ENCODE measurements around the gene PDGFD.

Gene PDGFD

DNA sequence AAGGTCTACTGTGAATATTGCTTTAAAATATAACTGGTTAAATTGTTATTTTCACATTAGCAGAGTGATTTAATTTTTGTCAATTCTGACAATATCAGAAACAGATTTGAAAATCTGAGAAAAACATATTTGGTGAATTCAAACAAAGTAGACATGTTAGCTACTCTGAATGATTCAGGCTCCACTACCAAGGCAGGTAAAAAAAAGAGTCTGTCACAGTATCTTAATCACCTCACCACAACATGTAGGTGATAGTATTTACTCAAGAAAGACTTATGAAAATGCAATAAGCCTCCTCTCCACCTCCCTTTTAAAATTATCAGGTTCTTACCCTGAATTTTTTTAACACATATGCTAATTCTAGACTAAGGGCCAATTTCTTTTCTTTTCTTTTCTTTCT lies 85.0 kb downstream of the PDGFD start:
- TF ChIP-seq, protein P1, sequence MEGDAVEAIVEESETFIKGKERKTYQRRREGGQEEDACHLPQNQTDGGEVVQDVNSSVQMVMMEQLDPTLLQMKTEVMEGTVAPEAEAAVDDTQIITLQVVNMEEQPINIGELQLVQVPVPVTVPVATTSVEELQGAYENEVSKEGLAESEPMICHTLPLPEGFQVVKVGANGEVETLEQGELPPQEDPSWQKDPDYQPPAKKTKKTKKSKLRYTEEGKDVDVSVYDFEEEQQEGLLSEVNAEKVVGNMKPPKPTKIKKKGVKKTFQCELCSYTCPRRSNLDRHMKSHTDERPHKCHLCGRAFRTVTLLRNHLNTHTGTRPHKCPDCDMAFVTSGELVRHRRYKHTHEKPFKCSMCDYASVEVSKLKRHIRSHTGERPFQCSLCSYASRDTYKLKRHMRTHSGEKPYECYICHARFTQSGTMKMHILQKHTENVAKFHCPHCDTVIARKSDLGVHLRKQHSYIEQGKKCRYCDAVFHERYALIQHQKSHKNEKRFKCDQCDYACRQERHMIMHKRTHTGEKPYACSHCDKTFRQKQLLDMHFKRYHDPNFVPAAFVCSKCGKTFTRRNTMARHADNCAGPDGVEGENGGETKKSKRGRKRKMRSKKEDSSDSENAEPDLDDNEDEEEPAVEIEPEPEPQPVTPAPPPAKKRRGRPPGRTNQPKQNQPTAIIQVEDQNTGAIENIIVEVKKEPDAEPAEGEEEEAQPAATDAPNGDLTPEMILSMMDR (IDR thresholded peaks at IDR 0.05; ENCODE audit: low read depth, low read length, missing control alignments) = no peak
- no peak for DNase-seq (ENCODE audit: low read depth)
- in situ Hi-C loops (cut with HindIII; ENCODE audit: low sequenced_read_pairs) = no loop called here
- H3K4me3 ChIP-seq (ENCODE audit: low read depth, low read length) = no peak overlapping the region

DNA sequence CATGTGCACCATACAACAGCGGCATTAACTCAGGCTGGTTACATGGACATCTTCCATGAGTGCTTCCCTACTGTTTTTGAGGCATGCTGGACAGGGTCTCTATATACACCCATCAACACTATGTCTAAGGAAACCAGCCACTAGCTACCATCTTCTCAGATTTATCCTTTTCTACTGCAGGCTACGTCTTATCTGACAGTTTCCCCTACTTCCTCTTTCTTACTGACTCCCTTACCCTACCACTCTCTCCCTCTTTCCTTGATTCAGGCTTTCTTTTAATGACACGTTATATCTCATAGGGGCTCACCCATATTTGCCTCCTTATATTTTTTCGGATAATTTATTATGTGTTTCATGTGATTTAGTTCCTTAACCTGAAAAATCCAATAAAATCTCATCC lies 85.7 kb downstream of the PDGFD start:
- DNase-seq (ENCODE audit: low read depth) = no peak
- TF ChIP-seq, protein P1 (IDR thresholded peaks at IDR 0.05; ENCODE audit: low read depth, low read length, missing control alignments) = no peak
- in situ Hi-C loops (cut with HindIII; ENCODE audit: low sequenced_read_pairs) = no loop called here
- H3K4me3 ChIP-seq (ENCODE audit: low read depth, low read length) = no peak overlapping the region

DNA sequence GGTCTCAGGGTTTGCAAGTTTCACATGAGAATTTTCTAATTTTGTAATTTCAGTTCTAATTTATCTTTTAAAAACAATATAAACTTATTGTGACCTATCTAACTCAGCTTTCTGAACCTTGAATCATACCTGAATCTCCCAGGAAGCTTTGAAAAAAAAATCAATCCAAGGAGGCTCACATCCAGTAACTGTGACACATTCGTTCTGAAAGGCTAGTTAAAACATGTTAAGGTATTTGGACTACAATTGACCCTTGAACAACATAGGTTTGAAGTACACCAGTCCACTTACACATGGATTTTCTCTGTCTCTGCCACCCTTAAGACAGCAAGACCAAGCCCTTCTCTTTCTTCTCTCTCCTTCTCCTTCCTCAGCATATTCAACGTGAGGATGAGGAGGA lies 87.5 kb downstream of the PDGFD start:
- TF ChIP-seq, protein P1 (IDR thresholded peaks at IDR 0.05; ENCODE audit: low read depth, low read length, missing control alignments) = no peak
- in situ Hi-C loops (cut with HindIII; ENCODE audit: low sequenced_read_pairs) = no loop called here
- DNase-seq (ENCODE audit: low read depth) = no peak
- no peak overlapping the region for H3K4me3 ChIP-seq (ENCODE audit: low read depth, low read length)

DNA sequence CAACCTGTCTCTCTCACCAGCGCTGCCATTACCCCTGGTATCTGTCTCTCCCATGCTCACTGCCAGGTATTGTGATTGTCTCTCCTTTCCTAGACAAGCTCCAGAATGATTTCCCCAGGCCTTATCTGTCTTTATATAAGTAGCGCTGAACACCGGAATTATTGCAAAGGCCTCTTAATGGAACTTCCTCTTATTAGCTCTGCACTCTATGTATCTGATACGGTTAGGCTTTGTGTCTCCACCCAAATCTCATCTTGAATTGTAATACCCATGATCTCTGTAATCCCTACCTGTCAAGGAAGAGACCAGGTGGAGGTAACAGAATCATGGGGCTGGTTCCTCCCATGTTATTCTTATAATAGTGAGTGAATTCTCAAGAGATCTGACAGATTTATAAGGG lies 88.2 kb downstream of the PDGFD start:
- DNase-seq (ENCODE audit: low read depth) = no peak
- TF ChIP-seq, protein P1 (IDR thresholded peaks at IDR 0.05; ENCODE audit: low read depth, low read length, missing control alignments) = no peak
- no peak overlapping the region for H3K4me3 ChIP-seq (ENCODE audit: low read depth, low read length)
- in situ Hi-C loops (cut with HindIII; ENCODE audit: low sequenced_read_pairs) = no loop called here

DNA sequence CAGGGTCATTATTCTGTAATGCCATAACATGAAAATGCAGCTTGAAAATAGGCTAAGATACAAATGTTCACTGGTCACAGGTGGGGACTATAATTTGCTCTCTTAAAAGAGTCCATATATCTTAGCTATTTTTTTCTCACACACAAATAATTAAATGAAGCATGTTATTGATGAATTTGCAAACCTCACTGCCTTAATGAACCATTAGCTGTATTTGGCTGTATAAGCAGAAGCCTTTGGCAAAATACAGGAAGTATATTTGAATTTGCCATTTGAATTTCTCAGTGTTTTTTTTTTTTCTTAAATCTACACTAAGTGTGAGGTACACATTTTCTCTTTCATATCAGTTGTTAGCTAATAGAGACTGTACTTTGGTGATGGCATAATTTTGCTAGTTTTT lies 88.9 kb downstream of the PDGFD start:
- TF ChIP-seq, protein P1 (IDR thresholded peaks at IDR 0.05; ENCODE audit: low read depth, low read length, missing control alignments) = no peak
- in situ Hi-C loops (cut with HindIII; ENCODE audit: low sequenced_read_pairs) = no loop called here
- DNase-seq (ENCODE audit: low read depth) = no peak
- H3K4me3 ChIP-seq (ENCODE audit: low read depth, low read length) = no peak overlapping the region

DNA sequence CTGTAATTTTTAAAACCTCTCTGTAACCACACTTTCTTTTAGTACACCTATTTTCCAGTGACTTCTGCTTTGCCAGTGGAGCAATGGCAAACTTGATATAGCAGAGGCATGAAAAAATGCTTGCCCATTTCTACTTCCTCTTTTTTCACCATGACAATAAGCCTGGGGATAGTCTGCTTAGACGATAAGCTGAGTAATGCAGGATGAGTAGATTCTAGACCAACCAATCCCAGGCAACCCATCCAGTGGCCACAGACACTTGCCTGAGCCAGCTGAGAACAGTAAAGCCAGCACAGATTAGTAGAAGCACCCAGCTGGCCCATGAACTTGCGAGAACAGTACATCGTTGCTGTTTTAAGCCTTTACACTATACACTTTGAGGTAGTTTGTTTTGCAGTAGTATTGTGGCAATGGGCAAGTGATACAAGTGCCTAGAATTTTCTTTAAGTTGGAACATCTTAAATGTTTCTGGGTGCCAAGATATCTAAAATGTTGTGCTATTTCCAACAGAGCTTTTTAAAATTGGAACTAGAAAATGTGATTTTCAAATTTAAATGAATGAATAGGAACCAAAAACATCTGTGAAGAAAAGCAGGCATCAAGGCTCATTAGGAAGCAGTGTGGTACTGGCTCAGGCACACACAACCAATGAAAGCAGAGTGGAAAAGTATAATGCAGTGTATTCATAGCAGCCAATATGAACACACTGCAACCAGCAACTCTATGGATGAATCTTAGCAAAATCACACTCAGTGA lies 89.8 kb downstream of the PDGFD start:
- H3K4me3 ChIP-seq (ENCODE audit: low read depth, low read length) = no peak overlapping the region
- in situ Hi-C loops (cut with HindIII; ENCODE audit: low sequenced_read_pairs) = no loop called here
- DNase-seq (ENCODE audit: low read depth) = no peak
- TF ChIP-seq, protein P1 (IDR thresholded peaks at IDR 0.05; ENCODE audit: low read depth, low read length, missing control alignments) = no peak

All from astrocyte of the cerebellum (primary cell).